PC-3 (cell line): ENCODE measurements around the gene ZCCHC9. TPM values are rescaled to one million over a fixed set of nuclear protein-coding genes. Genes with fewer than 3 reads are reported as not detected.
"Not testable (repeated sequence)": the region's sequence is repeated elsewhere in the genome, so short reads cannot be mapped to it uniquely, and the experiment has no call there.

Source experiments
- ATAC-seq: fragments of 200-7000 bp; cut with Tn5 transposase; 2 replicates; pipeline ENCODE4 v1.9.1; 2020; ENCODE audit warnings: mild to moderate bottlenecking, moderate library complexity
- BruUV-seq: library from RNA; stranded (reverse); fragments of 400-500 nt; replicated peaks from 2 replicates; lab custom pipeline; 2021; lab: Mats Ljungman, UMichigan
- CTCF ChIA-PET: fragments of 300-600 bp; sonication (Branson Sonifier 250); formaldehyde crosslinking; loops from one replicate; lab custom pipeline; 2022; ENCODE audit warnings: antibody characterized with exemption; lab: Charles Lee
- POLR2A ChIA-PET: fragments of 300-600 bp; sonication (Branson Sonifier 250); formaldehyde crosslinking; loops from one replicate; lab custom pipeline; 2022; ENCODE audit warnings: antibody characterized with exemption; ENCODE audit not compliant: unreplicated experiment; lab: Charles Lee
- DNase-seq: peaks from one replicate; pipeline ENCODE4 v3.0.0-alpha.2; 2015
- H2AFZ ChIP-seq: fragments of 300-600 bp; sonication (generic); 2 replicates; pipeline ENCODE4 v1.6.0; 2016; ENCODE audit warnings: antibody characterized with exemption, low read length
- H3F3A ChIP-seq: fragments of 300-600 bp; sonication (generic); one replicate; pipeline ENCODE4 v1.6.0; 2017; ENCODE audit warnings: antibody characterized with exemption, low read length, control low read depth, mild to moderate bottlenecking; ENCODE audit not compliant: unreplicated experiment
- H3K27ac ChIP-seq: fragments of 300-600 bp; sonication (generic); 2 replicates; pipeline ENCODE4 v1.5.1; 2016; ENCODE audit warnings: mild to moderate bottlenecking, low read length
- H3K27me3 ChIP-seq: fragments of 300-600 bp; sonication (generic); 2 replicates; pipeline ENCODE4 v1.6.1; 2016; ENCODE audit warnings: low read length, mixed read lengths
- H3K36me3 ChIP-seq: fragments of 300-600 bp; sonication (generic); 2 replicates; pipeline ENCODE4 v1.6.1; 2016; ENCODE audit warnings: low read depth, mixed run types, low read length, mixed read lengths
- H3K4me1 ChIP-seq: fragments of 300-600 bp; sonication (generic); 2 replicates; pipeline ENCODE4 v1.5.1; 2016; ENCODE audit warnings: low read length; ENCODE audit not compliant: insufficient read depth
- H3K4me2 ChIP-seq: fragments of 300-600 bp; sonication (generic); 2 replicates; pipeline ENCODE4 v1.6.0; 2016; ENCODE audit warnings: low read length
- H3K4me3 ChIP-seq: fragments of 300-600 bp; sonication (generic); 2 replicates; pipeline ENCODE4 v1.5.1; 2016; ENCODE audit warnings: mild to moderate bottlenecking, low read length, mixed read lengths
- H3K79me2 ChIP-seq: fragments of 300-600 bp; sonication (generic); 2 replicates; pipeline ENCODE4 v1.6.1; 2017; ENCODE audit warnings: low read length, mixed read lengths
- H3K9ac ChIP-seq: fragments of 300-600 bp; sonication (generic); 2 replicates; pipeline ENCODE4 v1.6.0; 2016; ENCODE audit warnings: mild to moderate bottlenecking, low read length
- H3K9me2 ChIP-seq: fragments of 300-600 bp; sonication (generic); replicated peaks from 2 replicates; pipeline ENCODE4 v1.6.1; 2016; ENCODE audit warnings: mixed run types, low read length, mixed read lengths
- H3K9me3 ChIP-seq: fragments of 300-600 bp; sonication (generic); 2 replicates; pipeline ENCODE4 v1.6.1; 2016; ENCODE audit warnings: low read length, mixed read lengths
- H4K20me1 ChIP-seq: fragments of 300-600 bp; sonication (generic); 2 replicates; pipeline ENCODE4 v1.6.1; 2016; ENCODE audit warnings: low read length, mixed read lengths
- EZH2 ChIP-seq: fragments of 300-600 bp; sonication (generic); IDR thresholded peaks from one replicate; pipeline ENCODE4 v1.6.1; 2017; ENCODE audit warnings: antibody characterized with exemption, mild to moderate bottlenecking, low read length; ENCODE audit not compliant: unreplicated experiment
- EZH2phosphoT487 ChIP-seq: fragments of 300-600 bp; sonication (generic); IDR thresholded peaks from 2 replicates; pipeline ENCODE4 v1.6.1; 2018; ENCODE audit warnings: mild to moderate bottlenecking, antibody characterized with exemption, low read length, borderline replicate concordance
- intact Hi-C: fragments of 100-400 bp; cut with micrococcal nuclease; formaldehyde crosslinking; loops from 2 replicates; pipeline ENCODE4 v1.9.0; 2023
- total RNA-seq: library from RNA; depleted of rRNA; stranded (reverse); fragments of >200 nt; gene quantifications from 2 replicates; pipeline ENCODE4 v1.2.3, GENCODE V29; 2014
- TF ChIP-seq, protein P1 (sequence below): fragments of 300-600 bp; sonication (generic); conservative IDR thresholded peaks from 2 replicates; pipeline ENCODE4 v1.5.1; 2017; ENCODE audit warnings: antibody characterized with exemption, low read depth, mild to moderate bottlenecking, low read length

The ZCCHC9 gene
- total RNA-seq, 1 experiment from 2014 or later = 19.4 TPM

DNA sequence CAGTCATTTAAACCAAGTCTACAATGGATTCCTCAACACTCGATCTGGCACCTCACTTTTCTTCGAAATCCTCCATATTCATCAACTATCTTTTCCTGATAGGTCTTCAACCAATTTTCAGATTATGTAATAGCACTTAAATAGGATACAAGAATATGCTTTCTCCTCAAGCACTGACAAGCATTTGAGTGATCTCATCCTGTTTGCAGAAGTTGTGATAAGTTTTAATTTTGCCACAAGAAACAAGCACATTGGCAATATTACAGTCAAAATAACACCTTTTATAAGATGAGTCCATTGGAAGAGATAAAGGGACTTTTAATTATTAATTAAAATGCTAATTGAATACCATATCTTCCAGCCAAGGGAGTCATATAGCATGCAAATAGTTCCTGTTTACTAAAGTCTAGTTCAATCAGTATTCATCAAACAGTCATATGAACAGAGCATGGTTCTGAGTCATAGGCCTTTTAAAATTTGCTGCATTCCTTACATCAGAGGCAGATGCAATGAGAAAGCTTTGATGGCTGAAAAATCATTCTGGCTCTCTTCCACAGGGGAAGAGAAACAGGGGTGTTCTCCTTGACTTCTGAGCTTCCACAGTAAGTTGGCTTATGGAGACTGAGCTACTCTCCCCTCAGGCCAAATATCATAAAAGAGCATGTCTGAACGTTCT is 32.7 kb upstream of the ZCCHC9 start:
- Histone ChIP-seq H3K4me1 (peaks cover 20% of the 10 kb centered on the region), H3K9ac (no peak overlapping the region), H3K27me3 (no peaks in the 10 kb centered on the region), H3F3A (no peaks in the 10 kb centered on the region), H3K4me3 (no peak overlapping the region), H3K36me3 (no peaks in the 10 kb centered on the region), H3K9me3 (no peaks in the 10 kb centered on the region), H3K79me2 (peaks cover 41% of the 10 kb centered on the region), H4K20me1 (no peaks in the 10 kb centered on the region), H3K4me2 (peak overlapping the region; percentile 50), H2AFZ (no peak overlapping the region), H3K9me2 (no peaks in the 10 kb centered on the region), H3K27ac (peak overlapping the region; percentile 46)
- BruUV-seq = no TSS peak
- ATAC-seq (peak; percentile 97), DNase-seq (peak; percentile 80)
- TF ChIP-seq, protein P1, sequence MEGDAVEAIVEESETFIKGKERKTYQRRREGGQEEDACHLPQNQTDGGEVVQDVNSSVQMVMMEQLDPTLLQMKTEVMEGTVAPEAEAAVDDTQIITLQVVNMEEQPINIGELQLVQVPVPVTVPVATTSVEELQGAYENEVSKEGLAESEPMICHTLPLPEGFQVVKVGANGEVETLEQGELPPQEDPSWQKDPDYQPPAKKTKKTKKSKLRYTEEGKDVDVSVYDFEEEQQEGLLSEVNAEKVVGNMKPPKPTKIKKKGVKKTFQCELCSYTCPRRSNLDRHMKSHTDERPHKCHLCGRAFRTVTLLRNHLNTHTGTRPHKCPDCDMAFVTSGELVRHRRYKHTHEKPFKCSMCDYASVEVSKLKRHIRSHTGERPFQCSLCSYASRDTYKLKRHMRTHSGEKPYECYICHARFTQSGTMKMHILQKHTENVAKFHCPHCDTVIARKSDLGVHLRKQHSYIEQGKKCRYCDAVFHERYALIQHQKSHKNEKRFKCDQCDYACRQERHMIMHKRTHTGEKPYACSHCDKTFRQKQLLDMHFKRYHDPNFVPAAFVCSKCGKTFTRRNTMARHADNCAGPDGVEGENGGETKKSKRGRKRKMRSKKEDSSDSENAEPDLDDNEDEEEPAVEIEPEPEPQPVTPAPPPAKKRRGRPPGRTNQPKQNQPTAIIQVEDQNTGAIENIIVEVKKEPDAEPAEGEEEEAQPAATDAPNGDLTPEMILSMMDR = no peak
- TF ChIP-seq EZH2 = no peak
- no peak for TF ChIP-seq EZH2phosphoT487
- ChIA-PET CTCF (interaction anchor here (0.5 kb wide), 1 partner anchor 31 kb away, joined by 3 read pairs; no protein-coding TSS in a partner anchor), POLR2A (no interaction called here)
- intact Hi-C loops = no loop called here

DNA sequence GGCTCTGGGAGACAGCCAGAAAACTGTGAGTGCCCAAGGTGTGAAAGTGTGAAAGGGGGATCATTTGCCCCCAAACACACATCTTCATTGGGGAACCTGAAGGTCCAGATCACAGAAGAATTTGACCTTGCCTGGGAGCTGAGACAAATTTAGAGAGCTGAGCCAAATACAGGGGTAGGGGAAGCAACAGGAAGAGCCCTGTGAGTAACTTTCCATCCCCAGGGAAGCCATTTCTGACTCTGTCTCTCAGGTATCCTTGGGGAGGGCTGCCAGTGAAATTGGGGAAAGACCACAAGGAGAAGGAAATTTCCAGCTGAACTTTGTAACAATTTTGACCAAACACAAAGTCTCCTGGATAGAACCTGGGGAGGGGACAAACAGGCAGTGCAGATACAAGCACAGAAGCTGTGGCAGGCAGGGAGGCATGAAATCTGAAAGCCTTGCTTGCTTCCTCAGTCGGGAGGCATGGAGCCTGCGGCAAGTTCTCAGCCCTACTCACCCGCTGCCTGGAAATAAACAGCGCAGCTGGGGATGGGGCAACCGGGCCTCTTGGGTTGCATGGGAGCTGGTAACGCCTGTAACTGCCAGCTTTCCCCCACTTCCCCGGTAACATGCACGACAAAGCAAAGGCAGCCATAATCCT is 31.5 kb upstream of the ZCCHC9 start:
- H4K20me1 ChIP-seq = no peaks in the 10 kb centered on the region
- DNase-seq (peak; percentile 7), ATAC-seq (peak; percentile 25)
- no peaks in the 10 kb centered on the region for H3K9me2 ChIP-seq
- H3K27ac ChIP-seq = 0 out of 2 replicates have a peak overlapping the region, but pooled peaks have one; percentile 46
- no peaks in the 10 kb centered on the region for H3K36me3 ChIP-seq
- BruUV-seq = no TSS peak
- peaks cover 20% of the 10 kb centered on the region for H3K4me1 ChIP-seq
- intact Hi-C loops = no loop called here
- no peak overlapping the region for H3K4me3 ChIP-seq
- ChIA-PET POLR2A (no interaction called here), CTCF (no interaction called here)
- no peak overlapping the region for H3K9ac ChIP-seq
- TF ChIP-seq, protein P1 = no peak
- TF ChIP-seq EZH2phosphoT487 (no peak), EZH2 (no peak)
- H3K79me2 ChIP-seq = peaks cover 41% of the 10 kb centered on the region
- no peaks in the 10 kb centered on the region for H3K9me3 ChIP-seq
- no peak overlapping the region for H3K4me2 ChIP-seq
- H3K27me3 ChIP-seq = no peaks in the 10 kb centered on the region
- H3F3A ChIP-seq = no peaks in the 10 kb centered on the region
- H2AFZ ChIP-seq = no peak overlapping the region

DNA sequence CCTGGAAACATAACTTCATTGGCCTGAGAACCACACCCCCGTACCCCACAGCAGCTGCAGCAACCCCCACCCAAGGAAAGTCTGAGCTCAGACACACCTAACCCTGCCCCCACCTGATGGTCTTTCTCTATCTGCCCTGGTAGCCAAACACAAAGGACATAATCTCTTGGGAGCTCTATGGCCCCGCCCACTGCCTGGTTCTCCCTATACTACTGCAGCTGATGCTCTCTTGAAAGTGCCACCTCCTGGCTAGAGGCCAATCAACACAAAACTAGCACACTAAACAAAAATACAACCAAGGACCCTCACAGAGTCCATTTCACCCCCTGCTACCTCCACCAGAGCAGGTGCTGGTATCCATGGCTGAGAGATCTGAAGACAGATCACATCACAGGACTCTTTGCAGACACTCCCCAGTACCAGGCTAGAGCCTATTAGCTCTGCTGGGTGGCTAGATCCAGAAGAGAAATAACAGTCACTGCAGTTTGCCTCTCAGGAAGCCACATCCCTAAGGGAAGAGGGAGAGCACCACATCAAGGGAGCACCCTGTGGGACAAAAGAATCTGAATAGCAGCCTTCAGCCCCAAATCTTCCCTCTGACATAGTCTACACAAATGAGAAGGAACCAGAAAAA is 30.9 kb upstream of the ZCCHC9 start:
- CTCF ChIA-PET, H3F3A ChIP-seq, H2AFZ ChIP-seq, intact Hi-C loops, H3K4me2 ChIP-seq, BruUV-seq, H3K4me3 ChIP-seq, DNase-seq, H4K20me1 ChIP-seq, H3K9ac ChIP-seq, H3K9me3 ChIP-seq, H3K27me3 ChIP-seq, H3K9me2 ChIP-seq, H3K36me3 ChIP-seq, ATAC-seq, H3K27ac ChIP-seq: not testable (repeated sequence)
- Histone ChIP-seq H3K4me1 (peaks cover 20% of the 10 kb centered on the region), H3K79me2 (peaks cover 41% of the 10 kb centered on the region)
- POLR2A ChIA-PET = interaction anchor here (0.6 kb wide), 1 partner anchor 29 kb away, joined by 6 read pairs; no protein-coding TSS in a partner anchor
